GM12878 (cell line): ENCODE data around the gene SPATA6. TPM values are rescaled to one million over a fixed set of nuclear protein-coding genes. Genes with fewer than 3 reads are reported as not detected.

ENCODE experiments used
- ATAC-seq: fragments of 200-7000 bp; cut with Tn5 transposase; 3 replicates; pipeline ENCODE4 v1.9.1; 2020; ENCODE audit warnings: mild to moderate bottlenecking, moderate library complexity
- BruUV-seq: library from RNA; stranded (reverse); fragments of 400-500 nt; replicated peaks from 2 replicates; lab custom pipeline; 2021; lab: Mats Ljungman, UMichigan
- CTCF ChIA-PET: fragments of 300-600 bp; sonication (Branson Sonifier 250); formaldehyde crosslinking; extraction: SDS; loops from one replicate; lab custom pipeline; 2021; ENCODE audit warnings: inconsistent platforms; lab: Yijun Ruan, JAX
- POLR2A ChIA-PET: fragments of 350-600 bp; formaldehyde crosslinking; extraction: SDS; loops from one replicate; lab custom pipeline; 2021; ENCODE audit warnings: inconsistent platforms; lab: Charles Lee
- RAD21 ChIA-PET: fragments of 300-600 bp; sonication (Branson Sonifier 250); formaldehyde crosslinking; loops from one replicate; lab custom pipeline; 2023; ENCODE audit warnings: antibody characterized with exemption; ENCODE audit not compliant: unreplicated experiment; lab: Charles Lee
- SMC1A ChIA-PET: fragments of 300-600 bp; sonication (Branson Sonifier 250); formaldehyde crosslinking; loops from one replicate; lab custom pipeline; 2023; ENCODE audit not compliant: unreplicated experiment, uncharacterized antibody; lab: Charles Lee
- DNase-seq: peaks from one replicate; pipeline ENCODE4 v3.0.0-alpha.2; 2011; ENCODE audit warnings: low read depth, low spot score
- FAIRE-seq: peaks from 3 replicates; lab custom pipeline; 2011; peaks lifted over from hg19 to GRCh38; lab: Jason Lieb, UNC
- H2AFZ ChIP-seq: 2 replicates; pipeline ENCODE4 v1.6.0; 2011; ENCODE audit warnings: low read depth, low read length, control low read depth; ENCODE audit not compliant: control insufficient read depth
- H3K27ac ChIP-seq: 2 replicates; pipeline ENCODE4 v1.5.1; 2011; ENCODE audit warnings: control low read depth; ENCODE audit not compliant: control insufficient read depth, insufficient read depth
- H3K27me3 ChIP-seq, 2 experiments: replicated peaks in 1 of 2; 2 replicates each; pipeline versions ENCODE4 v1.6.0 to v1.6.1; 2011; ENCODE audit warnings: low read length in 1 of 2; ENCODE audit not compliant: control insufficient read depth in 2 of 2, insufficient read depth in 2 of 2
- H3K36me3 ChIP-seq, 2 experiments: 2 replicates each; pipeline ENCODE4 v1.5.1; 2011; ENCODE audit warnings: low read length in 1 of 2; ENCODE audit not compliant: control insufficient read depth in 2 of 2, insufficient read depth in 2 of 2
- H3K4me1 ChIP-seq: 2 replicates; pipeline ENCODE4 v1.6.1; 2011; ENCODE audit warnings: mild to moderate bottlenecking, low read length, moderate library complexity, mixed read lengths; ENCODE audit not compliant: control insufficient read depth, insufficient read depth
- H3K4me2 ChIP-seq: 2 replicates; pipeline ENCODE4 v1.6.0; 2011; ENCODE audit warnings: control low read depth; ENCODE audit not compliant: control insufficient read depth, insufficient read depth
- H3K4me3 ChIP-seq: fragments of 200-600 bp; sonication (generic); 2 replicates; pipeline ENCODE4 v1.5.1; 2016
- H3K79me2 ChIP-seq: 2 replicates; pipeline ENCODE4 v1.6.0; 2011; ENCODE audit warnings: low read length; ENCODE audit not compliant: control insufficient read depth, insufficient read depth
- H3K9ac ChIP-seq: 2 replicates; pipeline ENCODE4 v1.8.0; 2011; ENCODE audit warnings: low read length, control low read depth, mixed read lengths; ENCODE audit not compliant: control insufficient read depth, insufficient read depth
- H3K9me3 ChIP-seq: replicated peaks from 3 replicates; pipeline ENCODE4 v1.5.1; 2011; ENCODE audit warnings: mild to moderate bottlenecking, low read length; ENCODE audit not compliant: control insufficient read depth, insufficient read depth
- H4K20me1 ChIP-seq: 2 replicates; pipeline ENCODE4 v1.6.0; 2011; ENCODE audit not compliant: control insufficient read depth, insufficient read depth
- EZH2 ChIP-seq: IDR thresholded peaks from 2 replicates; pipeline ENCODE4 v1.6.1; 2012; ENCODE audit warnings: low read depth, mild to moderate bottlenecking, control low read depth, inconsistent platforms, low read length, borderline replicate concordance; ENCODE audit not compliant: control insufficient read depth
- FOXM1 ChIP-seq: IDR thresholded peaks from 2 replicates; pipeline ENCODE4 v1.6.1; 2012; ENCODE audit warnings: low read depth, mild to moderate bottlenecking, inconsistent platforms, low read length, moderate library complexity
- IKZF2 ChIP-seq, 2 experiments: fragments of 450-650 bp; IDR thresholded peaks; 2 replicates each; pipeline ENCODE4 v1.6.1; 2017; ENCODE audit warnings: mild to moderate bottlenecking in 2 of 2, moderate library complexity in 2 of 2
- SREBF2 ChIP-seq: IDR thresholded peaks from 2 replicates; pipeline ENCODE4 v1.6.1; 2012; ENCODE audit warnings: mild to moderate bottlenecking, low read length
- SUPT20H ChIP-seq: IDR thresholded peaks from 2 replicates; pipeline ENCODE4 v1.6.1; 2011; ENCODE audit warnings: low read depth, mild to moderate bottlenecking, low read length, moderate library complexity, borderline replicate concordance; ENCODE audit not compliant: control insufficient read depth
- TARDBP ChIP-seq: IDR thresholded peaks from 2 replicates; pipeline ENCODE4 v1.6.1; 2016; ENCODE audit warnings: borderline replicate concordance
- TCF12 ChIP-seq: IDR thresholded peaks from 2 replicates; pipeline ENCODE4 v1.6.1; 2011; ENCODE audit warnings: low read depth, mild to moderate bottlenecking, low read length
- TCF7 ChIP-seq: IDR thresholded peaks from 2 replicates; pipeline ENCODE4 v1.6.1; 2014; ENCODE audit warnings: antibody characterized with exemption, borderline replicate concordance
- WGBS: methylation state at CpG from one replicate; pipeline ENCODE4 v1.1.6; 2016; ENCODE audit warnings: low lambda C conversion rate; ENCODE audit not compliant: insufficient replicate concordance, insufficient coverage; ENCODE audit errors: missing lambda C conversion rate; 5-methylcytosine and 5-hydroxymethylcytosine counted together
- in situ Hi-C: fragments of 300-500 bp; cut with MboI; formaldehyde crosslinking; loops from 9 replicates; pipeline ENCODE4 v1.14.3; 2018; ENCODE audit warnings: mixed read lengths
- intact Hi-C: fragments of 100-400 bp; cut with micrococcal nuclease; formaldehyde crosslinking; loops from one replicate; pipeline ENCODE4 v1.14.2; 2022; ENCODE audit not compliant: unreplicated experiment
- polyA plus RNA-seq, 11 experiments: library from polyadenylated mRNA; depleted of rRNA in 4 of 11; unstranded in 6 of 11; stranded (reverse) in 5 of 11; fragments of >200 nt; fragmentation: Nextera tagmentation in 4 of 11; fragmentation: Illumina TruSeq in 1 of 11; extraction: Ambion mirVana in 4 of 11; extraction: Trizol in 1 of 11; gene quantifications; 1 replicate in 1 of 11; 2 replicates in 10 of 11; pipeline versions ENCODE4 v1.2.1 to v1.2.3, GENCODE V29; 2011 to 2016; ENCODE audit warnings: inconsistent platforms in 2 of 11, missing spikeins in 2 of 11, low read depth in 1 of 11
- total RNA-seq, 4 experiments: library from RNA; depleted of rRNA in 3 of 4; stranded (reverse); fragments of >200 nt in 3 of 4; fragmentation: Illumina TruSeq in 1 of 4; extraction: Trizol in 1 of 4; gene quantifications; 2 replicates each; pipeline versions ENCODE4 v1.2.1 to v1.2.3, GENCODE V29; 2013 to 2021
- TF ChIP-seq, protein P1 (sequence below): IDR thresholded peaks from 2 replicates; pipeline ENCODE4 v1.6.1; 2011; ENCODE audit warnings: mild to moderate bottlenecking, low read depth, low read length, moderate library complexity; ENCODE audit not compliant: insufficient replicate concordance
- TF ChIP-seq, protein P2 (sequence below), 3 experiments: IDR thresholded peaks in 2 of 3; conservative IDR thresholded peaks in 1 of 3; 2 replicates each; pipeline ENCODE4 v1.5.1; 2011; ENCODE audit warnings: low read depth in 3 of 3, low read length in 3 of 3, mild to moderate bottlenecking in 3 of 3, control low read depth in 2 of 3, moderate library complexity in 2 of 3, inconsistent platforms in 1 of 3, mixed read lengths in 1 of 3; ENCODE audit not compliant: control insufficient read depth in 2 of 3, insufficient read depth in 1 of 3; ENCODE audit errors: extremely low read depth in 1 of 3
- TF ChIP-seq, protein P3 (sequence below): IDR thresholded peaks from 2 replicates; pipeline ENCODE4 v1.6.1; 2011; ENCODE audit warnings: borderline replicate concordance, low read depth, mild to moderate bottlenecking, moderate library complexity, mixed read lengths, low read length; ENCODE audit not compliant: insufficient read depth; ENCODE audit errors: extremely low read length
- TF ChIP-seq, protein P4 (sequence below): IDR thresholded peaks from 2 replicates; pipeline ENCODE4 v1.6.1; 2012; ENCODE audit warnings: low read depth, low read length, improper control_type of control experiment
- TF ChIP-seq, protein P5 (sequence below): fragments of 150-350 bp; IDR thresholded peaks from 2 replicates; pipeline ENCODE4 v1.6.1; 2014; ENCODE audit warnings: mild to moderate bottlenecking, low read depth, low read length
- TF ChIP-seq, protein P6 (sequence below): fragments of 450-650 bp; IDR thresholded peaks from 2 replicates; pipeline ENCODE4 v1.6.1; 2017; ENCODE audit warnings: mild to moderate bottlenecking, moderate library complexity

SPATA6 gene
- total and polyA plus RNA-seq, 10 of the 15 experiments (the other 5 are each of a cell fraction or from before 2014, with no cell fraction given) = 0.29 TPM; not detected in 9

DNA sequence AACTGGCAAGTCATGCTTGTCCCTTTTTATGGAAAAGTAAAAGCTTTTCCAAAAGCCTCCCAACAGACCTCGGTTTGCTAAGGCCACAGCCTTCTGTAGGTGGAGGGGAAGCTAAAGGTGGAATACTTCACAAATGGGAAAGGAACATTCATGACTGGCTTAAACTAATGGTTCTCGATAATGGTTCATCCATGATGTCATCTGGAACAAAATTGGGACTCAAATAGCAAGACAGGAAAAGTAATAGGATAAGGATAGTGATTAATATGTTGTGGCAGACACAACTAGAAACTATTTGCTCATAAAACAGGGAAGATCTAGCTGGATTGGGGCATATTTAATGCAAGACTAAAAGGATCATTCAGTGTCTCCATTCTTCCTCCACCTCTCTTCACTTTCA lies 16.7 kb upstream of the SPATA6 start:
- no peaks in the 10 kb centered on the region for H3K79me2 ChIP-seq
- ChIA-PET CTCF (no interaction called here), POLR2A (no interaction called here), RAD21 (no interaction called here), SMC1A (no interaction called here)
- no TSS peak for BruUV-seq
- intact Hi-C loops = no loop called here
- no peak overlapping the region for H3K4me2 ChIP-seq
- H4K20me1 ChIP-seq = no peaks in the 10 kb centered on the region
- FAIRE-seq (no peak), DNase-seq (no peak), ATAC-seq (no peak)
- H2AFZ ChIP-seq = no peak overlapping the region
- no peaks in the 10 kb centered on the region for H3K36me3 ChIP-seq
- H3K9me3 ChIP-seq = no peaks in the 10 kb centered on the region
- H3K9ac ChIP-seq = no peak overlapping the region
- no peaks in the 10 kb centered on the region for H3K27me3 ChIP-seq
- no peak overlapping the region for H3K4me3 ChIP-seq
- 0% methylated on average over 2 of the region's 2 CpGs for WGBS
- no peaks in the 10 kb centered on the region for H3K4me1 ChIP-seq
- in situ Hi-C loops = no loop called here
- H3K27ac ChIP-seq = no peak overlapping the region
- TF ChIP-seq, protein P1, sequence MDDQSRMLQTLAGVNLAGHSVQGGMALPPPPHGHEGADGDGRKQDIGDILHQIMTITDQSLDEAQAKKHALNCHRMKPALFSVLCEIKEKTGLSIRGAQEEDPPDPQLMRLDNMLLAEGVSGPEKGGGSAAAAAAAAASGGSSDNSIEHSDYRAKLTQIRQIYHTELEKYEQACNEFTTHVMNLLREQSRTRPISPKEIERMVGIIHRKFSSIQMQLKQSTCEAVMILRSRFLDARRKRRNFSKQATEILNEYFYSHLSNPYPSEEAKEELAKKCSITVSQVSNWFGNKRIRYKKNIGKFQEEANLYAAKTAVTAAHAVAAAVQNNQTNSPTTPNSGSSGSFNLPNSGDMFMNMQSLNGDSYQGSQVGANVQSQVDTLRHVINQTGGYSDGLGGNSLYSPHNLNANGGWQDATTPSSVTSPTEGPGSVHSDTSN = no peak
- TF ChIP-seq TCF12 (no peak), SREBF2 (no peak), SUPT20H (no peak), TARDBP (no peak), TCF7 (no peak), FOXM1 (no peak), IKZF2 (IDR thresholded peaks at IDR 0.05) (no peak), EZH2 (no peak)
- TF ChIP-seq, protein P2, sequence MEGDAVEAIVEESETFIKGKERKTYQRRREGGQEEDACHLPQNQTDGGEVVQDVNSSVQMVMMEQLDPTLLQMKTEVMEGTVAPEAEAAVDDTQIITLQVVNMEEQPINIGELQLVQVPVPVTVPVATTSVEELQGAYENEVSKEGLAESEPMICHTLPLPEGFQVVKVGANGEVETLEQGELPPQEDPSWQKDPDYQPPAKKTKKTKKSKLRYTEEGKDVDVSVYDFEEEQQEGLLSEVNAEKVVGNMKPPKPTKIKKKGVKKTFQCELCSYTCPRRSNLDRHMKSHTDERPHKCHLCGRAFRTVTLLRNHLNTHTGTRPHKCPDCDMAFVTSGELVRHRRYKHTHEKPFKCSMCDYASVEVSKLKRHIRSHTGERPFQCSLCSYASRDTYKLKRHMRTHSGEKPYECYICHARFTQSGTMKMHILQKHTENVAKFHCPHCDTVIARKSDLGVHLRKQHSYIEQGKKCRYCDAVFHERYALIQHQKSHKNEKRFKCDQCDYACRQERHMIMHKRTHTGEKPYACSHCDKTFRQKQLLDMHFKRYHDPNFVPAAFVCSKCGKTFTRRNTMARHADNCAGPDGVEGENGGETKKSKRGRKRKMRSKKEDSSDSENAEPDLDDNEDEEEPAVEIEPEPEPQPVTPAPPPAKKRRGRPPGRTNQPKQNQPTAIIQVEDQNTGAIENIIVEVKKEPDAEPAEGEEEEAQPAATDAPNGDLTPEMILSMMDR (IDR thresholded peaks at IDR 0.05 in 2 of 3, conservative IDR thresholded peaks at IDR 0.05 in 1 of 3; ENCODE audit: control insufficient read depth in 2 of 3, extremely low read depth in 1 of 3, insufficient read depth in 1 of 3, low read depth in 3 of 3, low read length in 3 of 3) = no peak
- TF ChIP-seq, protein P3, sequence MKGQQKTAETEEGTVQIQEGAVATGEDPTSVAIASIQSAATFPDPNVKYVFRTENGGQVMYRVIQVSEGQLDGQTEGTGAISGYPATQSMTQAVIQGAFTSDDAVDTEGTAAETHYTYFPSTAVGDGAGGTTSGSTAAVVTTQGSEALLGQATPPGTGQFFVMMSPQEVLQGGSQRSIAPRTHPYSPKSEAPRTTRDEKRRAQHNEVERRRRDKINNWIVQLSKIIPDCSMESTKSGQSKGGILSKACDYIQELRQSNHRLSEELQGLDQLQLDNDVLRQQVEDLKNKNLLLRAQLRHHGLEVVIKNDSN = no peak
- TF ChIP-seq, protein P4, sequence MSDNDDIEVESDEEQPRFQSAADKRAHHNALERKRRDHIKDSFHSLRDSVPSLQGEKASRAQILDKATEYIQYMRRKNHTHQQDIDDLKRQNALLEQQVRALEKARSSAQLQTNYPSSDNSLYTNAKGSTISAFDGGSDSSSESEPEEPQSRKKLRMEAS = no peak
- TF ChIP-seq, protein P5, sequence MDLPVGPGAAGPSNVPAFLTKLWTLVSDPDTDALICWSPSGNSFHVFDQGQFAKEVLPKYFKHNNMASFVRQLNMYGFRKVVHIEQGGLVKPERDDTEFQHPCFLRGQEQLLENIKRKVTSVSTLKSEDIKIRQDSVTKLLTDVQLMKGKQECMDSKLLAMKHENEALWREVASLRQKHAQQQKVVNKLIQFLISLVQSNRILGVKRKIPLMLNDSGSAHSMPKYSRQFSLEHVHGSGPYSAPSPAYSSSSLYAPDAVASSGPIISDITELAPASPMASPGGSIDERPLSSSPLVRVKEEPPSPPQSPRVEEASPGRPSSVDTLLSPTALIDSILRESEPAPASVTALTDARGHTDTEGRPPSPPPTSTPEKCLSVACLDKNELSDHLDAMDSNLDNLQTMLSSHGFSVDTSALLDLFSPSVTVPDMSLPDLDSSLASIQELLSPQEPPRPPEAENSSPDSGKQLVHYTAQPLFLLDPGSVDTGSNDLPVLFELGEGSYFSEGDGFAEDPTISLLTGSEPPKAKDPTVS = no peak
- TF ChIP-seq, protein P6, sequence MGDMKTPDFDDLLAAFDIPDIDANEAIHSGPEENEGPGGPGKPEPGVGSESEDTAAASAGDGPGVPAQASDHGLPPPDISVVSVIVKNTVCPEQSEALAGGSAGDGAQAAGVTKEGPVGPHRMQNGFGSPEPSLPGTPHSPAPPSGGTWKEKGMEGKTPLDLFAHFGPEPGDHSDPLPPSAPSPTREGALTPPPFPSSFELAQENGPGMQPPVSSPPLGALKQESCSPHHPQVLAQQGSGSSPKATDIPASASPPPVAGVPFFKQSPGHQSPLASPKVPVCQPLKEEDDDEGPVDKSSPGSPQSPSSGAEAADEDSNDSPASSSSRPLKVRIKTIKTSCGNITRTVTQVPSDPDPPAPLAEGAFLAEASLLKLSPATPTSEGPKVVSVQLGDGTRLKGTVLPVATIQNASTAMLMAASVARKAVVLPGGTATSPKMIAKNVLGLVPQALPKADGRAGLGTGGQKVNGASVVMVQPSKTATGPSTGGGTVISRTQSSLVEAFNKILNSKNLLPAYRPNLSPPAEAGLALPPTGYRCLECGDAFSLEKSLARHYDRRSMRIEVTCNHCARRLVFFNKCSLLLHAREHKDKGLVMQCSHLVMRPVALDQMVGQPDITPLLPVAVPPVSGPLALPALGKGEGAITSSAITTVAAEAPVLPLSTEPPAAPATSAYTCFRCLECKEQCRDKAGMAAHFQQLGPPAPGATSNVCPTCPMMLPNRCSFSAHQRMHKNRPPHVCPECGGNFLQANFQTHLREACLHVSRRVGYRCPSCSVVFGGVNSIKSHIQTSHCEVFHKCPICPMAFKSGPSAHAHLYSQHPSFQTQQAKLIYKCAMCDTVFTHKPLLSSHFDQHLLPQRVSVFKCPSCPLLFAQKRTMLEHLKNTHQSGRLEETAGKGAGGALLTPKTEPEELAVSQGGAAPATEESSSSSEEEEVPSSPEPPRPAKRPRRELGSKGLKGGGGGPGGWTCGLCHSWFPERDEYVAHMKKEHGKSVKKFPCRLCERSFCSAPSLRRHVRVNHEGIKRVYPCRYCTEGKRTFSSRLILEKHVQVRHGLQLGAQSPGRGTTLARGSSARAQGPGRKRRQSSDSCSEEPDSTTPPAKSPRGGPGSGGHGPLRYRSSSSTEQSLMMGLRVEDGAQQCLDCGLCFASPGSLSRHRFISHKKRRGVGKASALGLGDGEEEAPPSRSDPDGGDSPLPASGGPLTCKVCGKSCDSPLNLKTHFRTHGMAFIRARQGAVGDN = no peak
